Measurements from ENCODE around the gene FOXJ3.

The FOXJ3 gene

GRCh38 chr1:42335050-42335808, at the start of gene FOXJ3:
FOXJ3 (minus strand) TSS chr1:42335235; CDS start chr1:42311093, 24,142 bp downstream.
- intact Hi-C loops (cut with DNase I): loop anchor here (2.0 to 5.0 kb wide), 2 partner anchors 122 to 158 kb away; partner anchors contain the start of genes PPCS and ZMYND12
- DNase-seq: peak; percentile 78 to 97 (median 92)

GRCh38 chr1:42381280-42381673, 46.2 kb upstream of the FOXJ3 start:
- intact Hi-C loops (cut with DNase I): no loop called here
- DNase-seq: peak in 2 of 42 donors; percentile 3 to 37

GRCh38 chr1:42380586-42381279, 45.7 kb upstream of the FOXJ3 start, which contains the start of gene RIMKLA:
RIMKLA (plus strand) TSS chr1:42380792; CDS start chr1:42380935, 143 bp downstream.
- DNase-seq: peak; percentile 9 to 90 (median 79)
- intact Hi-C loops (cut with DNase I): no loop called here

GRCh38 chr1:42379794-42380585, 45.0 kb upstream of the FOXJ3 start:
- peak in 6 of 42 donors; percentile 3 to 48 (median 22) for DNase-seq
- intact Hi-C loops (cut with DNase I): no loop called here

- no peak for DNase-seq
- intact Hi-C loops (cut with DNase I): no loop called here
Observed at GRCh38 chr1:42372796-42373195, 37.8 kb upstream of the FOXJ3 start.

- intact Hi-C loops (cut with DNase I): no loop called here
- DNase-seq: no peak
Observed at GRCh38 chr1:42370876-42371549, 36.0 kb upstream of the FOXJ3 start.

GRCh38 chr1:42369471-42369870, 34.4 kb upstream of the FOXJ3 start:
- intact Hi-C loops (cut with DNase I): no loop called here
- no peak for DNase-seq

- intact Hi-C loops (cut with DNase I): no loop called here
- no peak for DNase-seq
Observed at GRCh38 chr1:42368096-42368795, 33.2 kb upstream of the FOXJ3 start.

- DNase-seq: no peak
Observed at GRCh38 chr1:42365118-42365517, 30.1 kb upstream of the FOXJ3 start.

GRCh38 chr1:42364542-42364941, 29.5 kb upstream of the FOXJ3 start:
- no peak for DNase-seq
- intact Hi-C loops (cut with DNase I): no loop called here

More at GRCh38 chr1:42365118-42365517, 30.1 kb upstream of the FOXJ3 start:
- intact Hi-C loops (cut with DNase I): no loop called here

- intact Hi-C loops (cut with DNase I): no loop called here
Observed at GRCh38 chr1:42364089-42364488, 29.1 kb upstream of the FOXJ3 start.

GRCh38 chr1:42359466-42359865, 24.4 kb upstream of the FOXJ3 start:
- intact Hi-C loops (cut with DNase I): no loop called here
- DNase-seq: no peak

More at GRCh38 chr1:42364089-42364488, 29.1 kb upstream of the FOXJ3 start:
- DNase-seq: peak in 7 of 42 donors; percentile 11 to 32 (median 21)

GRCh38 chr1:42358791-42359190, 23.8 kb upstream of the FOXJ3 start:
- intact Hi-C loops (cut with DNase I): no loop called here

GRCh38 chr1:42350086-42350485, 15.1 kb upstream of the FOXJ3 start:
- no peak for DNase-seq
- intact Hi-C loops (cut with DNase I): no loop called here

More at GRCh38 chr1:42358791-42359190, 23.8 kb upstream of the FOXJ3 start:
- no peak for DNase-seq

- DNase-seq: peak in 5 of 42 donors; percentile 16 to 44 (median 21)
- intact Hi-C loops (cut with DNase I): no loop called here
Observed at GRCh38 chr1:42348498-42348897, 13.5 kb upstream of the FOXJ3 start.

- intact Hi-C loops (cut with DNase I): no loop called here
- no peak for DNase-seq
Observed at GRCh38 chr1:42343049-42343448, 8.0 kb upstream of the FOXJ3 start.

- no peak for DNase-seq
- intact Hi-C loops (cut with DNase I): no loop called here
Observed at GRCh38 chr1:42340901-42341300, 5.9 kb upstream of the FOXJ3 start.

GRCh38 chr1:42340093-42340492, 5.1 kb upstream of the FOXJ3 start:
- no peak for DNase-seq
- intact Hi-C loops (cut with DNase I): no loop called here

All from head of caudate nucleus (tissue), 42 donors.